Measurements from ENCODE around the gene ETV3. TPM values are rescaled to one million over a fixed set of nuclear protein-coding genes. Genes with fewer than 3 reads are reported as not detected.

ETV3 gene
- total RNA-seq, 1 experiment from 2014 or later = 25.8 TPM

- peaks cover 5% of the 10 kb centered on the region for H3K4me1 Mint-ChIP-seq (ENCODE audit: low read depth, unreplicated experiment)
- no peak overlapping the region for H3K4me3 Mint-ChIP-seq (ENCODE audit: unreplicated experiment)
- no peak overlapping the region for H3K27ac Mint-ChIP-seq (ENCODE audit: unreplicated experiment)
These were observed 23.7 kb downstream of the ETV3 start for GRCh38 chr1:157114183-157115121.

GRCh38 chr1:157113631-157114030 is 24.6 kb downstream of the ETV3 start:
- Histone ChIP-seq H3K27me3 (replicated peaks; ENCODE audit: control insufficient read depth, insufficient read depth, low read length) (no peaks in the 10 kb centered on the region; the same call in 1 of the 2 replicates), H3K9me3 (no peaks in the 10 kb centered on the region), H3K4me3 (ENCODE audit: low read depth, low read length) (no peak overlapping the region), H3K4me1 (no peaks in the 10 kb centered on the region), H3K36me3 (ENCODE audit: control insufficient read depth, insufficient read depth, low read length) (no peaks in the 10 kb centered on the region)
- DNase-seq = peak in 1 of 2 experiments; percentile 22
- peaks cover 5% of the 10 kb centered on the region for H3K4me1 Mint-ChIP-seq (ENCODE audit: low read depth, unreplicated experiment)
- intact Hi-C loops (cut with micrococcal nuclease; ENCODE audit: unreplicated experiment) = no loop called here
- H3K27me3 Mint-ChIP-seq (ENCODE audit: insufficient read depth, unreplicated experiment) = no peaks in the 10 kb centered on the region
- ChIA-PET POLR2A (no interaction called here), CTCF (no interaction called here)
- H3K36me3 Mint-ChIP-seq (ENCODE audit: insufficient read depth, unreplicated experiment) = no peaks in the 10 kb centered on the region
- no peak for TF ChIP-seq CTCF (IDR thresholded peaks at IDR 0.05; ENCODE audit: insufficient read depth in 1 of 2, low read depth in 1 of 2, low read length in 1 of 2, severe bottlenecking in 1 of 2, unreplicated experiment in 1 of 2)
- H3K27ac Mint-ChIP-seq (ENCODE audit: unreplicated experiment) = no peak overlapping the region
- H3K9me3 Mint-ChIP-seq (ENCODE audit: unreplicated experiment) = no peaks in the 10 kb centered on the region
- H3K4me3 Mint-ChIP-seq (ENCODE audit: unreplicated experiment) = no peak overlapping the region
- BruUV-seq (replicated peaks) = no TSS peak

More at GRCh38 chr1:157114183-157115121, 23.7 kb downstream of the ETV3 start:
- Mint-ChIP-seq H3K36me3 (ENCODE audit: insufficient read depth, unreplicated experiment) (no peaks in the 10 kb centered on the region), H3K27me3 (ENCODE audit: insufficient read depth, unreplicated experiment) (no peaks in the 10 kb centered on the region), H3K9me3 (ENCODE audit: unreplicated experiment) (no peaks in the 10 kb centered on the region)
- no peak for TF ChIP-seq CTCF (IDR thresholded peaks at IDR 0.05; ENCODE audit: insufficient read depth in 1 of 2, low read depth in 1 of 2, low read length in 1 of 2, severe bottlenecking in 1 of 2, unreplicated experiment in 1 of 2)
- POLR2A ChIA-PET = no interaction called here
- DNase-seq = peak in 1 of 2 experiments; percentile 19
- intact Hi-C loops (cut with micrococcal nuclease; ENCODE audit: unreplicated experiment) = no loop called here
- CTCF ChIA-PET = interaction anchor here (0.6 kb wide), 1 partner anchor 25 kb away, joined by 3 read pairs; no protein-coding TSS in a partner anchor
- Histone ChIP-seq H3K27me3 (replicated peaks; ENCODE audit: control insufficient read depth, insufficient read depth, low read length) (no peaks in the 10 kb centered on the region; the same call in 1 of the 2 replicates), H3K4me1 (no peaks in the 10 kb centered on the region), H3K4me3 (ENCODE audit: low read depth, low read length) (no peak overlapping the region), H3K36me3 (ENCODE audit: control insufficient read depth, insufficient read depth, low read length) (no peaks in the 10 kb centered on the region), H3K9me3 (no peaks in the 10 kb centered on the region)
- BruUV-seq (replicated peaks) = no TSS peak

GRCh38 chr1:157113106-157113505 is 25.1 kb downstream of the ETV3 start:
- ChIA-PET POLR2A (no interaction called here), CTCF (no interaction called here)
- H3K4me1 Mint-ChIP-seq (ENCODE audit: low read depth, unreplicated experiment) = peaks cover 5% of the 10 kb centered on the region
- Histone ChIP-seq H3K9me3 (no peaks in the 10 kb centered on the region), H3K4me1 (no peaks in the 10 kb centered on the region), H3K36me3 (ENCODE audit: control insufficient read depth, insufficient read depth, low read length) (no peaks in the 10 kb centered on the region), H3K27me3 (replicated peaks; ENCODE audit: control insufficient read depth, insufficient read depth, low read length) (no peaks in the 10 kb centered on the region; the same call in 1 of the 2 replicates), H3K4me3 (ENCODE audit: low read depth, low read length) (no peak overlapping the region)
- H3K36me3 Mint-ChIP-seq (ENCODE audit: insufficient read depth, unreplicated experiment) = no peaks in the 10 kb centered on the region
- H3K27me3 Mint-ChIP-seq (ENCODE audit: insufficient read depth, unreplicated experiment) = no peaks in the 10 kb centered on the region
- no TSS peak for BruUV-seq (replicated peaks)
- no peak overlapping the region for H3K4me3 Mint-ChIP-seq (ENCODE audit: unreplicated experiment)
- peak overlapping the region; percentile 41 for H3K27ac Mint-ChIP-seq (ENCODE audit: unreplicated experiment)
- no peak for TF ChIP-seq CTCF (IDR thresholded peaks at IDR 0.05; ENCODE audit: insufficient read depth in 1 of 2, low read depth in 1 of 2, low read length in 1 of 2, severe bottlenecking in 1 of 2, unreplicated experiment in 1 of 2)
- H3K9me3 Mint-ChIP-seq (ENCODE audit: unreplicated experiment) = no peaks in the 10 kb centered on the region
- peak in 1 of 2 experiments; percentile 31 for DNase-seq
- intact Hi-C loops (cut with micrococcal nuclease; ENCODE audit: unreplicated experiment) = no loop called here

Data from Caco-2 (cell line).